ENCODE measurements around the gene OSER1.

GRCh38 chr20:44234566-44235317 lies 24.2 kb upstream of the OSER1 start:
- TF ChIP-seq CTCF (IDR thresholded peaks at IDR 0.05) (no peak), POLR2A (IDR thresholded peaks at IDR 0.05) (no peak)

Data from gastroesophageal sphincter (tissue), 3 donors.